Measurements from ENCODE around the gene OTUB2.

OTUB2 gene

DNA sequence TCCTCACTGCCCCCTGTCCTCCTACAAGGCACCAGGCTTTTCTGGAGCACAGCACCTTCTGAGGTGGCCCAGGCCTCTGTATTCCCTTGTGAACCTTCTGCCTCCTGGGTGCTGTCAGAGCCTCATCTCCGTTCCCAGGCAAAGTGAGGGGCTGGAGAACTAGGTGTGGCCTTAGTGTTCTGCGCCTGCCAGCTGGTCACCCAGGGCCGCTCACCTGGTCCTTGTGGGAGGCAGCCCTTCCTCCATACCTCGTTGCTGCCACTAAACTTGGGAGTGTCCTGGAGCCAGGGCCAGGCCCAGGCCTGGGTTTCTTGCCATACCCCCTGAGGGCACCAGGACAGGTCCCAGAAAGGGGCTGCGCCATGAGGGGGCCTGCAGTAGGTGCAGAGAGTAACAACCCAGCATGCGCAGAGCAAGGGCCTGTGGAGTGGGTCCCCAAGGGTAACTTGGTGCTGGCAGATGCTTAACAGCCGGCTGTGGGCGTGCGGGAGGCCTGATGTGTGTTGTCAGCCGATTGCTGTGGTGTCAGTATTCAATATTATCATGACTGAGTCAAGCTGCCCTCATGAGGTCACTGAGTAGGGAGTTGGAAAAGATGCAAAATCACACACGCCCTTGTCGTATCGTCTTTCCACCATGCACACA is 17.1 kb downstream of the OTUB2 start:
- H3K4me3 ChIP-seq (ENCODE audit: control insufficient read depth, low read depth, low read length), result no peak overlapping the region
- TF ChIP-seq CTCF (IDR thresholded peaks at IDR 0.05; ENCODE audit: control insufficient read depth, insufficient read depth, low read depth, low read length, missing control alignments), result no peak
- no peak for DNase-seq (ENCODE audit: low read depth)

GRCh38 chr14:94043756-94044475 is 17.8 kb downstream of the OTUB2 start:
- TF ChIP-seq CTCF (IDR thresholded peaks at IDR 0.05; ENCODE audit: control insufficient read depth, insufficient read depth, low read depth, low read length, missing control alignments), result no peak

GRCh38 chr14:94044476-94045091 is 18.4 kb downstream of the OTUB2 start:
- no peak for TF ChIP-seq CTCF (IDR thresholded peaks at IDR 0.05; ENCODE audit: control insufficient read depth, insufficient read depth, low read depth, low read length, missing control alignments)
- no peak for DNase-seq (ENCODE audit: low read depth)

More at GRCh38 chr14:94043756-94044475, 17.8 kb downstream of the OTUB2 start:
- no peak overlapping the region for H3K4me3 ChIP-seq (ENCODE audit: control insufficient read depth, low read depth, low read length)
- no peak for DNase-seq (ENCODE audit: low read depth)

GRCh38 chr14:94045101-94045500 is 19.0 kb downstream of the OTUB2 start:
- no peak overlapping the region for H3K4me3 ChIP-seq (ENCODE audit: control insufficient read depth, low read depth, low read length)
- TF ChIP-seq CTCF (IDR thresholded peaks at IDR 0.05; ENCODE audit: control insufficient read depth, insufficient read depth, low read depth, low read length, missing control alignments), result no peak
- no peak for DNase-seq (ENCODE audit: low read depth)

More at GRCh38 chr14:94044476-94045091, 18.4 kb downstream of the OTUB2 start:
- no peak overlapping the region for H3K4me3 ChIP-seq (ENCODE audit: control insufficient read depth, low read depth, low read length)

- no peak for DNase-seq (ENCODE audit: low read depth)
- no peak for TF ChIP-seq CTCF (IDR thresholded peaks at IDR 0.05; ENCODE audit: control insufficient read depth, insufficient read depth, low read depth, low read length, missing control alignments)
- no peak overlapping the region for H3K4me3 ChIP-seq (ENCODE audit: control insufficient read depth, low read depth, low read length)
Observed at GRCh38 chr14:94045563-94046345, 19.6 kb downstream of the OTUB2 start.

- TF ChIP-seq CTCF (IDR thresholded peaks at IDR 0.05; ENCODE audit: control insufficient read depth, insufficient read depth, low read depth, low read length, missing control alignments), result no peak
- H3K4me3 ChIP-seq (ENCODE audit: control insufficient read depth, low read depth, low read length), result no peak overlapping the region
- DNase-seq (ENCODE audit: low read depth), result no peak
Observed at GRCh38 chr14:94046696-94047250, 20.6 kb downstream of the OTUB2 start.

All from AG09309 (cell line).